Measurements from ENCODE around the gene MARCHF10.
A peak's percentile ranks its signal among the peaks of the same experiment; 100 is the strongest.

The MARCHF10 gene

GRCh38 chr17:62674363-62674739, 133.8 kb downstream of the MARCHF10 start:
- no peak for DNase-seq (ENCODE audit: low read depth, low spot score)
- H3K27me3 ChIP-seq (ENCODE audit: insufficient read depth, insufficient read length) = no peaks in the 10 kb centered on the region
- TF ChIP-seq SUZ12 (IDR thresholded peaks at IDR 0.05; ENCODE audit: extremely low read depth, insufficient read depth, insufficient read length) (no peak), ZNF274 (IDR thresholded peaks at IDR 0.05; ENCODE audit: low read depth, low read length) (no peak)
- no peak overlapping the region for H3K4me3 ChIP-seq (ENCODE audit: insufficient read length, low read depth)
- no peak overlapping the region for H3K9ac ChIP-seq (ENCODE audit: insufficient read length, low read depth)
- H3K9me3 ChIP-seq (ENCODE audit: insufficient read depth, low read length) = no peaks in the 10 kb centered on the region
- H3K4me1 ChIP-seq (ENCODE audit: insufficient read depth, insufficient read length) = peaks cover 15% of the 10 kb centered on the region
- H3K36me3 ChIP-seq (ENCODE audit: insufficient read depth, insufficient read length, low read length) = peaks cover 82% of the 10 kb centered on the region

- Histone ChIP-seq H3K9me3 (ENCODE audit: insufficient read depth, low read length) (no peaks in the 10 kb centered on the region), H3K9ac (ENCODE audit: insufficient read length, low read depth) (peak overlapping the region; percentile 38), H3K4me1 (ENCODE audit: insufficient read depth, insufficient read length) (peaks cover 15% of the 10 kb centered on the region), H3K36me3 (ENCODE audit: insufficient read depth, insufficient read length, low read length) (peaks cover 80% of the 10 kb centered on the region), H3K27me3 (ENCODE audit: insufficient read depth, insufficient read length) (no peaks in the 10 kb centered on the region), H3K4me3 (ENCODE audit: insufficient read length, low read depth) (no peak overlapping the region)
- DNase-seq (ENCODE audit: low read depth, low spot score) = no peak
- TF ChIP-seq ZNF274 (IDR thresholded peaks at IDR 0.05; ENCODE audit: low read depth, low read length) (no peak), SUZ12 (IDR thresholded peaks at IDR 0.05; ENCODE audit: extremely low read depth, insufficient read depth, insufficient read length) (no peak), YY1 (IDR thresholded peaks at IDR 0.05; ENCODE audit: insufficient read depth, insufficient read length) (no peak)
These were observed 134.3 kb downstream of the MARCHF10 start for GRCh38 chr17:62673614-62674362.

GRCh38 chr17:62672957-62673356, 135.2 kb downstream of the MARCHF10 start:
- TF ChIP-seq SUZ12 (IDR thresholded peaks at IDR 0.05; ENCODE audit: extremely low read depth, insufficient read depth, insufficient read length) (no peak), YY1 (IDR thresholded peaks at IDR 0.05; ENCODE audit: insufficient read depth, insufficient read length) (no peak), ZNF274 (IDR thresholded peaks at IDR 0.05; ENCODE audit: low read depth, low read length) (no peak)
- Histone ChIP-seq H3K36me3 (ENCODE audit: insufficient read depth, insufficient read length, low read length) (peaks cover 74% of the 10 kb centered on the region), H3K9me3 (ENCODE audit: insufficient read depth, low read length) (no peaks in the 10 kb centered on the region), H3K4me1 (ENCODE audit: insufficient read depth, insufficient read length) (peaks cover 10% of the 10 kb centered on the region), H3K4me3 (ENCODE audit: insufficient read length, low read depth) (no peak overlapping the region), H3K27me3 (ENCODE audit: insufficient read depth, insufficient read length) (no peaks in the 10 kb centered on the region), H3K9ac (ENCODE audit: insufficient read length, low read depth) (no peak overlapping the region)
- DNase-seq (ENCODE audit: low read depth, low spot score) = no peak

- Histone ChIP-seq H3K4me3 (ENCODE audit: insufficient read length, low read depth) (no peak overlapping the region), H3K9me3 (ENCODE audit: insufficient read depth, low read length) (no peaks in the 10 kb centered on the region), H3K4me1 (ENCODE audit: insufficient read depth, insufficient read length) (peaks cover 12% of the 10 kb centered on the region), H3K9ac (ENCODE audit: insufficient read length, low read depth) (no peak overlapping the region), H3K36me3 (ENCODE audit: insufficient read depth, insufficient read length, low read length) (peaks cover 73% of the 10 kb centered on the region), H3K27me3 (ENCODE audit: insufficient read depth, insufficient read length) (no peaks in the 10 kb centered on the region)
- TF ChIP-seq ZNF274 (IDR thresholded peaks at IDR 0.05; ENCODE audit: low read depth, low read length) = no peak
- no peak for TF ChIP-seq SUZ12 (IDR thresholded peaks at IDR 0.05; ENCODE audit: extremely low read depth, insufficient read depth, insufficient read length)
- TF ChIP-seq YY1 (IDR thresholded peaks at IDR 0.05; ENCODE audit: insufficient read depth, insufficient read length) = no peak
- DNase-seq (ENCODE audit: low read depth, low spot score) = no peak
These were observed 136.6 kb downstream of the MARCHF10 start for GRCh38 chr17:62671553-62671952.

- Histone ChIP-seq H3K4me3 (ENCODE audit: insufficient read length, low read depth) (no peak overlapping the region), H3K4me1 (ENCODE audit: insufficient read depth, insufficient read length) (peaks cover 12% of the 10 kb centered on the region), H3K27me3 (ENCODE audit: insufficient read depth, insufficient read length) (no peaks in the 10 kb centered on the region), H3K9me3 (ENCODE audit: insufficient read depth, low read length) (no peaks in the 10 kb centered on the region), H3K9ac (ENCODE audit: insufficient read length, low read depth) (no peak overlapping the region), H3K36me3 (ENCODE audit: insufficient read depth, insufficient read length, low read length) (peaks cover 73% of the 10 kb centered on the region)
- DNase-seq (ENCODE audit: low read depth, low spot score) = no peak
- TF ChIP-seq SUZ12 (IDR thresholded peaks at IDR 0.05; ENCODE audit: extremely low read depth, insufficient read depth, insufficient read length) = no peak
- TF ChIP-seq ZNF274 (IDR thresholded peaks at IDR 0.05; ENCODE audit: low read depth, low read length) = no peak
- TF ChIP-seq YY1 (IDR thresholded peaks at IDR 0.05; ENCODE audit: insufficient read depth, insufficient read length) = no peak
These were observed 137.8 kb downstream of the MARCHF10 start for GRCh38 chr17:62670202-62670821.

- H3K9ac ChIP-seq (ENCODE audit: insufficient read length, low read depth) = no peak overlapping the region
- peaks cover 9% of the 10 kb centered on the region for H3K4me1 ChIP-seq (ENCODE audit: insufficient read depth, insufficient read length)
- TF ChIP-seq YY1 (IDR thresholded peaks at IDR 0.05; ENCODE audit: insufficient read depth, insufficient read length) (no peak), SUZ12 (IDR thresholded peaks at IDR 0.05; ENCODE audit: extremely low read depth, insufficient read depth, insufficient read length) (no peak), ZNF274 (IDR thresholded peaks at IDR 0.05; ENCODE audit: low read depth, low read length) (no peak)
- H3K9me3 ChIP-seq (ENCODE audit: insufficient read depth, low read length) = no peaks in the 10 kb centered on the region
- H3K4me3 ChIP-seq (ENCODE audit: insufficient read length, low read depth) = no peak overlapping the region
- no peak for DNase-seq (ENCODE audit: low read depth, low spot score)
- H3K27me3 ChIP-seq (ENCODE audit: insufficient read depth, insufficient read length) = no peaks in the 10 kb centered on the region
- H3K36me3 ChIP-seq (ENCODE audit: insufficient read depth, insufficient read length, low read length) = peaks cover 62% of the 10 kb centered on the region
These were observed 139.9 kb downstream of the MARCHF10 start for GRCh38 chr17:62668091-62668804.

All from NT2/D1 (cell line).